Suprapubic skin (tissue), 3 donors: ENCODE measurements around the gene ACP1.

Experiments used
- CTCF ChIP-seq, 2 donors: fragments of 200-600 bp in 1 of 2; fragments of 450-650 bp in 1 of 2; sonication (generic) in 1 of 2; IDR thresholded peaks; one replicate each; pipeline ENCODE4 v1.5.1; 2016 to 2019; ENCODE audit warnings: antibody characterized with exemption in 2 of 2, mild to moderate bottlenecking in 1 of 2, moderate library complexity in 1 of 2
- EP300 ChIP-seq: sonication (generic); formaldehyde crosslinking; IDR thresholded peaks from one replicate; pipeline ENCODE4 v1.6.1; 2017; ENCODE audit warnings: antibody characterized with exemption
- POLR2A ChIP-seq, 2 donors: fragments of 450-650 bp; IDR thresholded peaks; one replicate each; pipeline ENCODE4 v1.6.1; 2017; ENCODE audit warnings: antibody characterized with exemption in 2 of 2, mild to moderate bottlenecking in 2 of 2, moderate library complexity in 2 of 2

GRCh38 chr2:320561-320960, 55.8 kb downstream of the ACP1 start:
- TF ChIP-seq POLR2A (IDR thresholded peaks at IDR 0.05) (no peak), EP300 (no peak), CTCF (IDR thresholded peaks at IDR 0.05) (no peak)
